Smooth muscle cell (in vitro differentiated cells): ENCODE measurements around the gene DNAJC10. TPM values are rescaled to one million over a fixed set of nuclear protein-coding genes. Genes with fewer than 3 reads are reported as not detected.

Experiments
- DNase-seq: peaks from one replicate; lab custom pipeline; 2025; ENCODE audit not compliant: unreplicated experiment; lab: John Stamatoyannopoulos, UW
- H2AFZ ChIP-seq: fragments of 200-600 bp; sonication (generic); 2 replicates; pipeline ENCODE4 v1.6.0; 2016; ENCODE audit warnings: antibody characterized with exemption, low read depth, mild to moderate bottlenecking
- H3F3A ChIP-seq: fragments of 200-600 bp; sonication (generic); 2 replicates; pipeline ENCODE4 v1.6.0; 2017; ENCODE audit warnings: antibody characterized with exemption, low read depth
- H3K27ac ChIP-seq: fragments of 200-600 bp; sonication (generic); 2 replicates; pipeline ENCODE4 v1.5.1; 2016; ENCODE audit warnings: low read depth, mild to moderate bottlenecking
- H3K27me3 ChIP-seq: fragments of 200-600 bp; sonication (generic); 2 replicates; pipeline ENCODE4 v1.6.1; 2016; ENCODE audit warnings: low read depth, mild to moderate bottlenecking
- H3K36me3 ChIP-seq: fragments of 200-600 bp; sonication (generic); 2 replicates; pipeline ENCODE4 v1.5.1; 2016; ENCODE audit warnings: low read depth
- H3K4me1 ChIP-seq: fragments of 200-600 bp; sonication (generic); 2 replicates; pipeline ENCODE4 v1.5.1; 2016; ENCODE audit warnings: low read depth
- H3K4me2 ChIP-seq: fragments of 200-600 bp; sonication (generic); 2 replicates; pipeline ENCODE4 v1.6.0; 2016; ENCODE audit warnings: mild to moderate bottlenecking
- H3K4me3 ChIP-seq: fragments of 200-600 bp; sonication (generic); 2 replicates; pipeline ENCODE4 v1.5.1; 2016; ENCODE audit warnings: mild to moderate bottlenecking
- H3K79me2 ChIP-seq: fragments of 200-600 bp; sonication (generic); 2 replicates; pipeline ENCODE4 v1.6.0; 2016; ENCODE audit warnings: low read depth, mild to moderate bottlenecking
- H3K9ac ChIP-seq: fragments of 200-600 bp; sonication (generic); 2 replicates; pipeline ENCODE4 v1.6.0; 2016; ENCODE audit warnings: low read depth
- H3K9me3 ChIP-seq: fragments of 200-600 bp; sonication (generic); replicated peaks from 2 replicates; pipeline ENCODE4 v1.5.1; 2016; ENCODE audit warnings: low read depth
- H4K20me1 ChIP-seq: fragments of 200-600 bp; sonication (generic); 2 replicates; pipeline ENCODE4 v1.6.0; 2016; ENCODE audit warnings: low read depth
- CTCF ChIP-seq: fragments of 200-600 bp; sonication (generic); IDR thresholded peaks from 2 replicates; pipeline ENCODE4 v1.5.1; 2017; ENCODE audit warnings: borderline replicate concordance, mild to moderate bottlenecking, antibody characterized with exemption; ENCODE audit not compliant: insufficient read depth, poor library complexity, severe bottlenecking
- WGBS: methylation state at CpG from one replicate; pipeline ENCODE4 v1.1.7; 2016; ENCODE audit warnings: low lambda C conversion rate; 5-methylcytosine and 5-hydroxymethylcytosine counted together
- polyA plus RNA-seq: library from polyadenylated mRNA; unstranded; fragments of >200 nt; fragmentation: Nextera tagmentation; extraction: Ambion mirVana; gene quantifications from 2 replicates; pipeline ENCODE4 v1.2.1, GENCODE V29; 2016
- total RNA-seq: library from RNA; depleted of rRNA; stranded (reverse); fragments of >200 nt; gene quantifications from 2 replicates; pipeline ENCODE4 v1.2.3, GENCODE V29; 2014

Gene DNAJC10
- total and polyA plus RNA-seq, 2 experiments from 2014 or later: 77.4 to 93.0 TPM

GRCh38 chr2:182827182-182827879, 111.3 kb downstream of the DNAJC10 start:
- no peaks in the 10 kb centered on the region for H4K20me1 ChIP-seq
- no peaks in the 10 kb centered on the region for H3K36me3 ChIP-seq
- peaks cover 17% of the 10 kb centered on the region for H3F3A ChIP-seq
- WGBS: 21% methylated on average over 2 of the region's 2 CpGs
- H3K4me3 ChIP-seq: no peak overlapping the region
- H2AFZ ChIP-seq: peak overlapping the region; percentile 87
- no peaks in the 10 kb centered on the region for H3K9me3 ChIP-seq
- no peak for DNase-seq
- no peak for TF ChIP-seq CTCF
- no peaks in the 10 kb centered on the region for H3K27me3 ChIP-seq
- peak overlapping the region; percentile 62 for H3K4me2 ChIP-seq
- peak overlapping the region; percentile 70 for H3K27ac ChIP-seq
- no peak overlapping the region for H3K9ac ChIP-seq
- peaks cover 30% of the 10 kb centered on the region for H3K4me1 ChIP-seq
- H3K79me2 ChIP-seq: no peaks in the 10 kb centered on the region

- H3K4me1 ChIP-seq: peaks cover 10% of the 10 kb centered on the region
- H3K4me2 ChIP-seq: no peak overlapping the region
- H3K27ac ChIP-seq: no peak overlapping the region
- H3K4me3 ChIP-seq: no peak overlapping the region
- H4K20me1 ChIP-seq: no peaks in the 10 kb centered on the region
- peaks cover 17% of the 10 kb centered on the region for H3F3A ChIP-seq
- DNase-seq: no peak
- TF ChIP-seq CTCF: no peak
- H2AFZ ChIP-seq: no peak overlapping the region
- H3K9ac ChIP-seq: no peak overlapping the region
- H3K9me3 ChIP-seq: no peaks in the 10 kb centered on the region
- H3K36me3 ChIP-seq: no peaks in the 10 kb centered on the region
- no peaks in the 10 kb centered on the region for H3K27me3 ChIP-seq
- H3K79me2 ChIP-seq: no peaks in the 10 kb centered on the region
Measured at GRCh38 chr2:182831101-182831500, 115.0 kb downstream of the DNAJC10 start.

- no peak overlapping the region for H3K27ac ChIP-seq
- DNase-seq: no peak
- H3K9me3 ChIP-seq: no peaks in the 10 kb centered on the region
- H4K20me1 ChIP-seq: no peaks in the 10 kb centered on the region
- H3K27me3 ChIP-seq: no peaks in the 10 kb centered on the region
- H3K9ac ChIP-seq: no peak overlapping the region
- H3K4me2 ChIP-seq: peak overlapping the region; percentile 39
- no peak overlapping the region for H2AFZ ChIP-seq
- no peaks in the 10 kb centered on the region for H3K79me2 ChIP-seq
- peaks cover 4% of the 10 kb centered on the region for H3K4me1 ChIP-seq
- TF ChIP-seq CTCF: no peak
- H3F3A ChIP-seq: peaks cover 12% of the 10 kb centered on the region
- WGBS: 30% methylated on average over 3 of the region's 3 CpGs
- no peak overlapping the region for H3K4me3 ChIP-seq
- no peaks in the 10 kb centered on the region for H3K36me3 ChIP-seq
Measured at GRCh38 chr2:182831921-182832320, 115.9 kb downstream of the DNAJC10 start.
